Islet precursor cell (in vitro differentiated cells): ENCODE data around the gene PDXDC1.
"Not testable (repeated sequence)": the region's sequence is repeated elsewhere in the genome, so short reads cannot be mapped to it uniquely, and the experiment has no call there.

Experiments used
- DNase-seq: peaks from one replicate; pipeline ENCODE4 v3.0.0-alpha.2; 2018

PDXDC1 gene

GRCh38 chr16:14975418-14976194 is 780 bp downstream of the PDXDC1 start:
- DNase-seq: peak; percentile 68

- DNase-seq: not testable (repeated sequence)
These were observed 2.3 kb downstream of the PDXDC1 start for GRCh38 chr16:14976971-14977736.

GRCh38 chr16:14978281-14978680 is 3.5 kb downstream of the PDXDC1 start:
- peak; percentile 31 for DNase-seq

GRCh38 chr16:14978908-14979307 is 4.1 kb downstream of the PDXDC1 start:
- not testable (repeated sequence) for DNase-seq

- DNase-seq: not testable (repeated sequence)
These were observed 6.4 kb downstream of the PDXDC1 start for GRCh38 chr16:14981234-14981633.

- DNase-seq: not testable (repeated sequence)
These were observed 7.7 kb downstream of the PDXDC1 start for GRCh38 chr16:14982521-14982920.

- DNase-seq: peak; percentile 48
These were observed 13.3 kb downstream of the PDXDC1 start for GRCh38 chr16:14988092-14988491.

GRCh38 chr16:14988661-14989191 is 13.9 kb downstream of the PDXDC1 start:
- DNase-seq: peak; percentile 54

- peak; percentile 57 for DNase-seq
These were observed 14.8 kb downstream of the PDXDC1 start for GRCh38 chr16:14989291-14990281.

- DNase-seq: not testable (repeated sequence)
These were observed 18.7 kb downstream of the PDXDC1 start for GRCh38 chr16:14993277-14994151.

GRCh38 chr16:14996702-14997101 is 21.9 kb downstream of the PDXDC1 start:
- peak; percentile 11 for DNase-seq

- DNase-seq: peak; percentile 41
These were observed 23.5 kb downstream of the PDXDC1 start for GRCh38 chr16:14998300-14998699.

- DNase-seq: peak; percentile 22
These were observed 25.0 kb downstream of the PDXDC1 start for GRCh38 chr16:14999845-15000244.

GRCh38 chr16:15002448-15002847 is 27.6 kb downstream of the PDXDC1 start:
- not testable (repeated sequence) for DNase-seq

GRCh38 chr16:15005357-15006132 is 30.7 kb downstream of the PDXDC1 start:
- peak; percentile 22 for DNase-seq

- DNase-seq: not testable (repeated sequence)
These were observed 33.8 kb downstream of the PDXDC1 start for GRCh38 chr16:15008647-15009046.

- DNase-seq: not testable (repeated sequence)
These were observed 38.1 kb downstream of the PDXDC1 start for GRCh38 chr16:15012941-15013340.

GRCh38 chr16:15015671-15016070 is 40.8 kb downstream of the PDXDC1 start:
- not testable (repeated sequence) for DNase-seq

- DNase-seq: not testable (repeated sequence)
These were observed 41.5 kb downstream of the PDXDC1 start for GRCh38 chr16:15016354-15016753.

GRCh38 chr16:15016951-15017580 is 42.2 kb downstream of the PDXDC1 start:
- DNase-seq: not testable (repeated sequence)
